22Rv1 (cell line): ENCODE data around the gene SCN8A.

ENCODE experiments used
- H3K27ac ChIP-seq: fragments of 450-650 bp; 2 replicates; pipeline ENCODE4 v1.5.1; 2017
- CTCF ChIP-seq: fragments of 450-650 bp; IDR thresholded peaks from 2 replicates; pipeline ENCODE4 v1.5.1; 2017; ENCODE audit warnings: mild to moderate bottlenecking
- ZFX ChIP-seq: fragments of 450-650 bp; IDR thresholded peaks from 2 replicates; pipeline ENCODE4 v1.6.1; 2017; ENCODE audit warnings: antibody characterized with exemption, borderline replicate concordance

SCN8A gene

GRCh38 chr12:51661199-51661598 lies 70.2 kb downstream of the SCN8A start:
- no peak for TF ChIP-seq ZFX
- TF ChIP-seq CTCF: no peak
- no peak overlapping the region for H3K27ac ChIP-seq

GRCh38 chr12:51661836-51662235 lies 70.8 kb downstream of the SCN8A start:
- no peak for TF ChIP-seq ZFX
- no peak for TF ChIP-seq CTCF
- no peak overlapping the region for H3K27ac ChIP-seq

- TF ChIP-seq CTCF (no peak), ZFX (no peak)
- no peak overlapping the region for H3K27ac ChIP-seq
Observed at GRCh38 chr12:51662728-51663154, 71.7 kb downstream of the SCN8A start.

- TF ChIP-seq CTCF: no peak
- no peak for TF ChIP-seq ZFX
- H3K27ac ChIP-seq: no peak overlapping the region
Observed at GRCh38 chr12:51663390-51663789, 72.4 kb downstream of the SCN8A start.

- no peak overlapping the region for H3K27ac ChIP-seq
- TF ChIP-seq CTCF (no peak), ZFX (no peak)
Observed at GRCh38 chr12:51666696-51667095, 75.7 kb downstream of the SCN8A start.

GRCh38 chr12:51667269-51667668 lies 76.2 kb downstream of the SCN8A start:
- no peak for TF ChIP-seq CTCF
- TF ChIP-seq ZFX: no peak
- H3K27ac ChIP-seq: no peak overlapping the region

- TF ChIP-seq ZFX: no peak
- TF ChIP-seq CTCF: no peak
- H3K27ac ChIP-seq: no peak overlapping the region
Observed at GRCh38 chr12:51669271-51669670, 78.2 kb downstream of the SCN8A start.
